ENCODE data around the gene ZFYVE26.

Gene ZFYVE26

DNA sequence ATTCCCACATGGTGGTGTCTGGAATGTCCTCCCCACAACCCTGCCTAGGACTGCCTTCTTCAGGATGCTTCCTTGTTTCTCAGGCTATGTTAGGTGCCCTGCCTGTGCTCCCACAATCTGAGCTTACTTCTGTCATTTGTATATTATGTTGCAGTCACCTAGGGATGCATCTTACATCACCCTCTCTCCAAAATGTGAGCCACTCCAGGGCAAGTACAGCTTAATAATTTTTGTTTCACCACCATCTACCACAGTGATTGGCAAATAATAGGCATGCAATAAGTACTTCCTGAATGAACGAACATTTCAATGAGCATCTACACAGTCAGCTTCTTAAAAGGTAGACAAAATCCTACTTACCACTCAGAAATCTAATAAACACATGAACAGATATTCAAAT is 37.6 kb downstream of the ZFYVE26 start:
- Histone ChIP-seq H3K9me3 (ENCODE audit: insufficient read depth, low read length) (no peaks in the 10 kb centered on the region), H3K4me1 (ENCODE audit: insufficient read depth, insufficient read length) (no peaks in the 10 kb centered on the region), H3K27me3 (ENCODE audit: insufficient read depth, insufficient read length) (no peaks in the 10 kb centered on the region), H3K4me3 (ENCODE audit: insufficient read length, low read depth) (no peak overlapping the region), H3K9ac (ENCODE audit: insufficient read length, low read depth) (no peak overlapping the region), H3K36me3 (ENCODE audit: insufficient read depth, insufficient read length, low read length) (peaks cover 75% of the 10 kb centered on the region)
- TF ChIP-seq YY1 (IDR thresholded peaks at IDR 0.05; ENCODE audit: insufficient read depth, insufficient read length) (no peak), ZNF274 (IDR thresholded peaks at IDR 0.05; ENCODE audit: low read depth, low read length) (no peak), SUZ12 (IDR thresholded peaks at IDR 0.05; ENCODE audit: extremely low read depth, insufficient read depth, insufficient read length) (no peak)
- DNase-seq (ENCODE audit: low read depth, low spot score) = no peak

DNA sequence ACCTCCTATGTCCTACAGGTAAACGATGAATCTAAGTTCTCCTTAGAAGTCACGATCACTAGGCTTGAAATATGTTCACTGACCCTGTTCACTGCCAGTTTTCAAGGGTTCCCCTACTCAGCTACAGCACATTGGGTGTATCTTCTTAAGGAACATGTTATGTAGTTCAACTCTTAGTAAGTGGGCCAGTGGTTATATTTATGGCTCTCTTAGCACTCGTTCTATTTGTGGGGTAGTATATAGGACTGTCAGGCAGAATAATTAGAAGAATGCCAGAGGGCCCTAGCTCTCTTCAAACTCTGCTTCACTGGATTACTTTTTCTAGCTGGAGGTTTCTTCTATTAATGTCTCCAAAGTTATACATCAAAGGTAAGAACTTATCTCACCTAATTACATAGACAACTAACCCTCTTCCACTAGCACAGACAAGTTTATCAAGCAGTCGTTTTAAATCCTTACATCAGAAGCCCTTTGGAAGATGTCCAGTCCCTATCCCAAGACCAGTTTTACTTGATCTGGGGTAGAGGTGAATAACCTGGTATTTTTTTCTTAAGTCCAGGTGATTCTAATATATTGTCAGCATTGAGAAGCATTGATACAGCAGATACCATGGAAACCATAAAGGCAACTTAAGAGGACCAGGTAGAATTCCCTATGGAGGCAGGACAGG is 39.6 kb downstream of the ZFYVE26 start:
- peaks cover 78% of the 10 kb centered on the region for H3K36me3 ChIP-seq (ENCODE audit: insufficient read depth, insufficient read length, low read length)
- no peaks in the 10 kb centered on the region for H3K4me1 ChIP-seq (ENCODE audit: insufficient read depth, insufficient read length)
- no peak for TF ChIP-seq ZNF274 (IDR thresholded peaks at IDR 0.05; ENCODE audit: low read depth, low read length)
- TF ChIP-seq SUZ12 (IDR thresholded peaks at IDR 0.05; ENCODE audit: extremely low read depth, insufficient read depth, insufficient read length) = no peak
- no peak for TF ChIP-seq YY1 (IDR thresholded peaks at IDR 0.05; ENCODE audit: insufficient read depth, insufficient read length)
- no peak overlapping the region for H3K9ac ChIP-seq (ENCODE audit: insufficient read length, low read depth)
- no peak for DNase-seq (ENCODE audit: low read depth, low spot score)
- no peaks in the 10 kb centered on the region for H3K27me3 ChIP-seq (ENCODE audit: insufficient read depth, insufficient read length)
- no peaks in the 10 kb centered on the region for H3K9me3 ChIP-seq (ENCODE audit: insufficient read depth, low read length)
- no peak overlapping the region for H3K4me3 ChIP-seq (ENCODE audit: insufficient read length, low read depth)

DNA sequence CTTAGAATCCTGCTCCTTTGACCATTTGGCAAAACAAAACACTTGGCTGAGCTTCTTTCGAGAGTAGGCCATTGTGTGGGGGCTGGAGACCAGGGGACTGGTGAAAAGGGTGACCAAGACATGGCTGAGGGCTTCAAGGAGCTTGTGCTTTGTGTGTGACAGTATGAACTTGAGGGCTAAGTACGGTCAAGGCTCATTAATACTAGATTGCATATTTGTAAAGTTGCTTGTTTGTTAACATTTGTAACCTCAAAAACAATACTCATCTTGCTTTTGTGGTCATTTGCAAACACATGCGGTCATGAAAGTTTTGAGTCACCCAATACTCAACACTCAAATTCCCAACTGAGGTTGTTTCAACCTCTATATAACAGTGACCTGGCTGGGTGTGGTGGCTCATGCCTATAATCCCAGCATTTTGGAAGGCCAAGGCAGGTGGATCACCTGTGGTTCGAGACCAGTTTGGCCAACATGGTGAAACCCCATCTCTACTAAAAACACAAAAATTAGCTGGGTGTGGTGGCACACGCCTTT is 42.5 kb downstream of the ZFYVE26 start:
- Histone ChIP-seq H3K4me3 (ENCODE audit: insufficient read length, low read depth) (no peak overlapping the region), H3K36me3 (ENCODE audit: insufficient read depth, insufficient read length, low read length) (peaks cover 79% of the 10 kb centered on the region), H3K27me3 (ENCODE audit: insufficient read depth, insufficient read length) (no peaks in the 10 kb centered on the region), H3K4me1 (ENCODE audit: insufficient read depth, insufficient read length) (no peaks in the 10 kb centered on the region), H3K9ac (ENCODE audit: insufficient read length, low read depth) (no peak overlapping the region), H3K9me3 (ENCODE audit: insufficient read depth, low read length) (no peaks in the 10 kb centered on the region)
- no peak for DNase-seq (ENCODE audit: low read depth, low spot score)
- TF ChIP-seq YY1 (IDR thresholded peaks at IDR 0.05; ENCODE audit: insufficient read depth, insufficient read length) (no peak), ZNF274 (IDR thresholded peaks at IDR 0.05; ENCODE audit: low read depth, low read length) (no peak), SUZ12 (IDR thresholded peaks at IDR 0.05; ENCODE audit: extremely low read depth, insufficient read depth, insufficient read length) (no peak)

DNA sequence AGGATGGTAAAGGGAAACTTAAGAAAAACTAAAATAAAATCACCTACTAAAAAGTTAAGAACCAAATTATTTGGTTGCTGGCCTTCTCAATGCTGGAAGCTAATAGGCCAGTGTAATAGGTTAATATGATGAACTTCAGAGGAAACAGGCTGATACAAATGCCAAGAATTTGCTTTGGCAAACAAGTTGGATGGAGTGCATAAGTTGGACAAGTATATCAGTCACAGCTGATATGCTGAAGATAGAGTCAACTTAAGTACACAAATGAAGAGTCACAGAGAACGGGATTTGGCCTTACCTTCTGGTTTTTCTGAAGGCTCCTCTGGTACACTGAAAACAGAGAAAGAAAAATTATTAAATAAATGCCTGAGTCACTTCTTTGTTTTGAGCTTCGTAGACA is 48.2 kb downstream of the ZFYVE26 start:
- no peak for DNase-seq (ENCODE audit: low read depth, low spot score)
- no peaks in the 10 kb centered on the region for H3K27me3 ChIP-seq (ENCODE audit: insufficient read depth, insufficient read length)
- no peaks in the 10 kb centered on the region for H3K4me1 ChIP-seq (ENCODE audit: insufficient read depth, insufficient read length)
- no peaks in the 10 kb centered on the region for H3K9me3 ChIP-seq (ENCODE audit: insufficient read depth, low read length)
- H3K9ac ChIP-seq (ENCODE audit: insufficient read length, low read depth) = no peak overlapping the region
- TF ChIP-seq YY1 (IDR thresholded peaks at IDR 0.05; ENCODE audit: insufficient read depth, insufficient read length) (no peak), ZNF274 (IDR thresholded peaks at IDR 0.05; ENCODE audit: low read depth, low read length) (no peak), SUZ12 (IDR thresholded peaks at IDR 0.05; ENCODE audit: extremely low read depth, insufficient read depth, insufficient read length) (no peak)
- H3K36me3 ChIP-seq (ENCODE audit: insufficient read depth, insufficient read length, low read length) = peaks cover 82% of the 10 kb centered on the region
- H3K4me3 ChIP-seq (ENCODE audit: insufficient read length, low read depth) = no peak overlapping the region

GRCh38 chr14:67766035-67766680 is 50.2 kb downstream of the ZFYVE26 start:
- Histone ChIP-seq H3K27me3 (ENCODE audit: insufficient read depth, insufficient read length) (no peaks in the 10 kb centered on the region), H3K36me3 (ENCODE audit: insufficient read depth, insufficient read length, low read length) (peaks cover 77% of the 10 kb centered on the region), H3K4me3 (ENCODE audit: insufficient read length, low read depth) (no peak overlapping the region), H3K9ac (ENCODE audit: insufficient read length, low read depth) (no peak overlapping the region), H3K4me1 (ENCODE audit: insufficient read depth, insufficient read length) (no peaks in the 10 kb centered on the region), H3K9me3 (ENCODE audit: insufficient read depth, low read length) (no peaks in the 10 kb centered on the region)
- TF ChIP-seq YY1 (IDR thresholded peaks at IDR 0.05; ENCODE audit: insufficient read depth, insufficient read length) = no peak
- no peak for DNase-seq (ENCODE audit: low read depth, low spot score)

DNA sequence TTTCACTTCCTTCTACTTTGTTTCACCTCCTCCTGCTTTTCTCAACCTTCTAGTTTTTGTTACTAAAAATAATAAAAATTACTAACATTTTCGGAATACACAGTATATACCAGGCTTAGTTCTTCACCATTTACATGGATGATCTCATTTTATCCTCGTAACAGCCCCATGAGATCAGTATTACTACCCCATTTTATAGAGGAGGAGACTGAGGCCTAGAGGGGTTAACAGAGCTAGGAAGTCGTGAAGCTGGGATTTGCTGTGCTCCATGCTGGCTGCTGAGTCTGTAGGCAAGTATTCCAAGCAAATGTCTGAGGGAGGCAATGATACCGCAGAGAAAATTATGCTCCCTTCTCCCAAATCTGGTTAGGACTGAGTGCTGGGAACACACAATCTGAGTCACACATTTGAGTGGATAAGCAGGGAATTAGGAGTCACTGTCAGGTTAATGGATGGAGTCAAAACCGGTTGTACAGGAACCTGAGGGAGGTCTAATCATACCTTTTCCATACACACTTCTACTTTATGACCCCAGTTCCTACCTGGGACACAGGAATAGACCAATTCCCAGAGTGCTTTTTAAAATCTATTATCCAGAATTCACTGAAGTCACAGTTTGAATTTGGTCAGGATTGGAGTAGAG is 51.1 kb downstream of the ZFYVE26 start:
- DNase-seq (ENCODE audit: low read depth, low spot score) = no peak
- Histone ChIP-seq H3K9ac (ENCODE audit: insufficient read length, low read depth) (no peak overlapping the region), H3K4me1 (ENCODE audit: insufficient read depth, insufficient read length) (no peaks in the 10 kb centered on the region), H3K36me3 (ENCODE audit: insufficient read depth, insufficient read length, low read length) (peaks cover 82% of the 10 kb centered on the region), H3K4me3 (ENCODE audit: insufficient read length, low read depth) (no peak overlapping the region), H3K9me3 (ENCODE audit: insufficient read depth, low read length) (no peaks in the 10 kb centered on the region), H3K27me3 (ENCODE audit: insufficient read depth, insufficient read length) (no peaks in the 10 kb centered on the region)
- TF ChIP-seq YY1 (IDR thresholded peaks at IDR 0.05; ENCODE audit: insufficient read depth, insufficient read length) (no peak), ZNF274 (IDR thresholded peaks at IDR 0.05; ENCODE audit: low read depth, low read length) (no peak), SUZ12 (IDR thresholded peaks at IDR 0.05; ENCODE audit: extremely low read depth, insufficient read depth, insufficient read length) (no peak)

GRCh38 chr14:67764496-67764895 is 51.9 kb downstream of the ZFYVE26 start:
- TF ChIP-seq ZNF274 (IDR thresholded peaks at IDR 0.05; ENCODE audit: low read depth, low read length) = no peak
- TF ChIP-seq YY1 (IDR thresholded peaks at IDR 0.05; ENCODE audit: insufficient read depth, insufficient read length) = no peak
- no peak for DNase-seq (ENCODE audit: low read depth, low spot score)
- no peak overlapping the region for H3K9ac ChIP-seq (ENCODE audit: insufficient read length, low read depth)
- H3K4me1 ChIP-seq (ENCODE audit: insufficient read depth, insufficient read length) = no peaks in the 10 kb centered on the region
- no peaks in the 10 kb centered on the region for H3K9me3 ChIP-seq (ENCODE audit: insufficient read depth, low read length)
- no peak overlapping the region for H3K4me3 ChIP-seq (ENCODE audit: insufficient read length, low read depth)
- peaks cover 82% of the 10 kb centered on the region for H3K36me3 ChIP-seq (ENCODE audit: insufficient read depth, insufficient read length, low read length)
- no peaks in the 10 kb centered on the region for H3K27me3 ChIP-seq (ENCODE audit: insufficient read depth, insufficient read length)
